WTC11 (cell line): ENCODE measurements around the gene STX8. TPM values are rescaled to one million over a fixed set of nuclear protein-coding genes. Genes with fewer than 3 reads are reported as not detected.

Source experiments
- ATAC-seq: fragments of 200-7000 bp; cut with Tn5 transposase; 2 replicates; pipeline ENCODE4 v1.10.0; 2021; ENCODE audit warnings: mild to moderate bottlenecking, moderate library complexity
- CTCF ChIA-PET: fragments of 300-600 bp; sonication (Branson Sonifier 250); formaldehyde crosslinking; loops from one replicate; lab custom pipeline; 2021; ENCODE audit warnings: antibody characterized with exemption; lab: Charles Lee
- POLR2A ChIA-PET: fragments of 350-600 bp; sonication (Branson Sonifier 250); formaldehyde crosslinking; loops from one replicate; lab custom pipeline; 2021; ENCODE audit warnings: antibody characterized with exemption; lab: Charles Lee
- DNase-seq: peaks from one replicate; pipeline ENCODE4 v3.0.0; 2021; ENCODE audit warnings: low spot score
- H3K27ac Mint-ChIP-seq: 2 replicates; pipeline ENCODE4 v1.8.0; 2021; ENCODE audit warnings: mixed read lengths
- H3K27me3 Mint-ChIP-seq: 2 replicates; pipeline ENCODE4 v1.8.0; 2021; ENCODE audit warnings: low read depth, mild to moderate bottlenecking, moderate library complexity, mixed read lengths
- H3K36me3 Mint-ChIP-seq: 2 replicates; pipeline ENCODE4 v1.8.0; 2021; ENCODE audit warnings: mixed read lengths
- H3K4me1 Mint-ChIP-seq: 2 replicates; pipeline ENCODE4 v1.8.0; 2022; ENCODE audit warnings: mixed read lengths
- H3K4me3 Mint-ChIP-seq: 2 replicates; pipeline ENCODE4 v1.8.0; 2021; ENCODE audit warnings: mild to moderate bottlenecking, moderate library complexity, mixed read lengths
- H3K9me3 Mint-ChIP-seq: 2 replicates; pipeline ENCODE4 v1.8.0; 2021; ENCODE audit warnings: mixed read lengths
- ATF3 ChIP-seq: sonication (generic); formaldehyde crosslinking; conservative IDR thresholded peaks from 2 replicates; pipeline ENCODE4 v1.8.1; 2022; ENCODE audit warnings: mild to moderate bottlenecking, missing genetic modification reagents
- E2F4 ChIP-seq: sonication (generic); formaldehyde crosslinking; IDR thresholded peaks from 2 replicates; pipeline ENCODE4 v1.8.1; 2022; ENCODE audit warnings: low read depth, mild to moderate bottlenecking, moderate library complexity, missing genetic modification reagents, borderline replicate concordance
- E2F5 ChIP-seq: sonication (generic); formaldehyde crosslinking; IDR thresholded peaks from 2 replicates; pipeline ENCODE4 v1.8.1; 2022; ENCODE audit warnings: mild to moderate bottlenecking, moderate library complexity, missing genetic modification reagents
- ESRRA ChIP-seq: sonication (generic); formaldehyde crosslinking; IDR thresholded peaks from 2 replicates; pipeline ENCODE4 v1.8.1; 2022; ENCODE audit warnings: mild to moderate bottlenecking, missing genetic modification reagents, borderline replicate concordance
- FOXP1 ChIP-seq: sonication (generic); formaldehyde crosslinking; IDR thresholded peaks from 2 replicates; pipeline ENCODE4 v1.8.0; 2022; ENCODE audit warnings: missing genetic modification reagents, mild to moderate bottlenecking, moderate library complexity, borderline replicate concordance
- GABPB1 ChIP-seq: sonication (generic); formaldehyde crosslinking; IDR thresholded peaks from 2 replicates; pipeline ENCODE4 v1.8.1; 2023; ENCODE audit warnings: mild to moderate bottlenecking, missing genetic modification reagents
- GRHL2 ChIP-seq: fragments of 250-450 bp; sonication (Bioruptor Pico); IDR thresholded peaks from 2 replicates; pipeline ENCODE4 v1.8.0; 2022; ENCODE audit warnings: mild to moderate bottlenecking, moderate library complexity; ENCODE audit not compliant: insufficient replicate concordance, severe bottlenecking
- HMGA2 ChIP-seq: fragments of 250-450 bp; sonication (Bioruptor Pico); IDR thresholded peaks from 2 replicates; pipeline ENCODE4 v1.4.0; 2021; ENCODE audit warnings: mild to moderate bottlenecking, moderate library complexity
- JUN ChIP-seq: sonication (generic); formaldehyde crosslinking; IDR thresholded peaks from 2 replicates; pipeline ENCODE4 v1.8.0; 2023; ENCODE audit warnings: mild to moderate bottlenecking, missing genetic modification reagents
- KAT7 ChIP-seq: sonication (generic); formaldehyde crosslinking; IDR thresholded peaks from 2 replicates; pipeline ENCODE4 v1.8.1; 2023; ENCODE audit warnings: missing genetic modification reagents, mild to moderate bottlenecking, borderline replicate concordance
- MXD4 ChIP-seq: fragments of 250-450 bp; sonication (Bioruptor Pico); IDR thresholded peaks from 2 replicates; pipeline ENCODE4 v1.8.0; 2021; ENCODE audit warnings: mild to moderate bottlenecking, moderate library complexity, borderline replicate concordance
- NFE2L1 ChIP-seq: sonication (generic); formaldehyde crosslinking; IDR thresholded peaks from 2 replicates; pipeline ENCODE4 v1.8.1; 2023; ENCODE audit warnings: missing genetic modification reagents
- NFYB ChIP-seq: sonication (generic); formaldehyde crosslinking; conservative IDR thresholded peaks from 2 replicates; pipeline ENCODE4 v1.8.0; 2022; ENCODE audit warnings: low read depth, missing genetic modification reagents
- PRRX2 ChIP-seq: fragments of 250-450 bp; sonication (Bioruptor Pico); IDR thresholded peaks from 2 replicates; pipeline ENCODE4 v1.8.0; 2021; ENCODE audit warnings: mild to moderate bottlenecking
- RORB ChIP-seq: fragments of 250-450 bp; sonication (Bioruptor Pico); IDR thresholded peaks from 2 replicates; pipeline ENCODE4 v1.9.0; 2021; ENCODE audit warnings: mild to moderate bottlenecking
- TEAD1 ChIP-seq: sonication (generic); formaldehyde crosslinking; IDR thresholded peaks from 2 replicates; pipeline ENCODE4 v1.8.0; 2022; ENCODE audit warnings: mild to moderate bottlenecking, missing genetic modification reagents
- ZNF232 ChIP-seq: sonication (generic); formaldehyde crosslinking; IDR thresholded peaks from 2 replicates; pipeline ENCODE4 v1.8.0; 2022; ENCODE audit warnings: mild to moderate bottlenecking, missing genetic modification reagents
- ZNF281 ChIP-seq: sonication (generic); formaldehyde crosslinking; IDR thresholded peaks from 2 replicates; pipeline ENCODE4 v1.8.0; 2023; ENCODE audit warnings: mild to moderate bottlenecking, missing genetic modification reagents
- ZNF512 ChIP-seq: sonication (generic); formaldehyde crosslinking; IDR thresholded peaks from 2 replicates; pipeline ENCODE4 v1.8.1; 2022; ENCODE audit warnings: missing genetic modification reagents, borderline replicate concordance
- ZNF671 ChIP-seq: fragments of 250-450 bp; sonication (Bioruptor Pico); IDR thresholded peaks from 2 replicates; pipeline ENCODE4 v1.8.0; 2021; ENCODE audit warnings: mild to moderate bottlenecking
- total RNA-seq: library from RNA; stranded (reverse); gene quantifications from 3 replicates; pipeline ENCODE4 v1.2.3, GENCODE V29; 2021

Gene STX8
- total RNA-seq, 1 experiment from 2014 or later, result 39.9 TPM

GRCh38 chr17:9232591-9233270 is 342.9 kb downstream of the STX8 start:
- no peaks in the 10 kb centered on the region for H3K36me3 Mint-ChIP-seq
- no peak overlapping the region for H3K4me3 Mint-ChIP-seq
- no peak for DNase-seq
- POLR2A ChIA-PET, result no interaction called here
- no peaks in the 10 kb centered on the region for H3K9me3 Mint-ChIP-seq
- no peaks in the 10 kb centered on the region for H3K27me3 Mint-ChIP-seq
- no peaks in the 10 kb centered on the region for H3K4me1 Mint-ChIP-seq
- no peak for ATAC-seq
- TF ChIP-seq JUN (CRISPR knock-in tag) (no peak), ATF3 (no peak), RORB (no peak), NFE2L1 (CRISPR knock-in tag) (no peak), GABPB1 (no peak)
- no peak overlapping the region for H3K27ac Mint-ChIP-seq
- CTCF ChIA-PET, result no interaction called here

GRCh38 chr17:9232155-9232475 is 343.5 kb downstream of the STX8 start:
- POLR2A ChIA-PET, result no interaction called here
- no peak for DNase-seq
- CTCF ChIA-PET, result no interaction called here
- Mint-ChIP-seq H3K27me3 (no peaks in the 10 kb centered on the region), H3K4me3 (no peak overlapping the region), H3K9me3 (no peaks in the 10 kb centered on the region)
- ATAC-seq, result no peak
- TF ChIP-seq MXD4 (CRISPR knock-in tag) (no peak), FOXP1 (no peak), ZNF512 (CRISPR knock-in tag) (no peak), ZNF232 (no peak), HMGA2 (CRISPR knock-in tag) (no peak), KAT7 (no peak), GRHL2 (CRISPR knock-in tag) (no peak), ZNF671 (CRISPR knock-in tag) (no peak), E2F5 (CRISPR knock-in tag) (no peak), ESRRA (CRISPR knock-in tag) (no peak), E2F4 (CRISPR knock-in tag) (no peak), NFYB (no peak), PRRX2 (CRISPR knock-in tag) (no peak), ZNF281 (no peak), TEAD1 (no peak)
- TF ChIP-seq, all 79 proteins: peak for 0
- Mint-ChIP-seq H3K27ac (no peak overlapping the region), H3K4me1 (no peaks in the 10 kb centered on the region), H3K36me3 (no peaks in the 10 kb centered on the region)
